Measurements from ENCODE around the gene MYDGF.

DNA sequence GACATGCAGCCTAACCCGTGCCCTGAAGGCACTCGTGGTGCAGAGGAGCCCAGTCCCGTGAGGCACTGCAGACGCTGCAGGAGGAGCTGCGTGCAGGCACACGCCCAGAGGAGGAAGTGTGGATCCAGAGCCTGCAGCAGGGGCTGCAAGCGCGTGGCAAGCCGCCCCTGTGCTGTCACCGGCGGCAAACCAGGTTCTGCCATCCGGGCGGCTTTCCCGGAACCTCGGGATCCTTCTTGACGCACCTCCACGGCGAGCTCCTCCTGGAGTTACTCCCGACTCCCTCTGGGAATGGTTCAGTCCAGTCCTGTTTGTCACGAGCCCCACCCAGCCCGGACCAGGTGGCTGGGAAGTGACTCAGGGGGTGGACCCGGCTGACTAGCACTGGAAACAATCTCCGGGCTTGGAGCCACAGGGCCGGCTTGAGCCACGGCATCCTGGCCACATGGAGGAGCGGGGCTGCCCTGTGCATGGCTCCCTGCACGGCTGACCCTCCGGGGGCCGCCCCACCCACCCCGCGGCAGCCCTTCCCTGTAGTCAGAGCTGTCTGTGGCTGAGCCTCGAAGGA lies 43.3 kb upstream of the MYDGF start:
- TF ChIP-seq, protein P1, sequence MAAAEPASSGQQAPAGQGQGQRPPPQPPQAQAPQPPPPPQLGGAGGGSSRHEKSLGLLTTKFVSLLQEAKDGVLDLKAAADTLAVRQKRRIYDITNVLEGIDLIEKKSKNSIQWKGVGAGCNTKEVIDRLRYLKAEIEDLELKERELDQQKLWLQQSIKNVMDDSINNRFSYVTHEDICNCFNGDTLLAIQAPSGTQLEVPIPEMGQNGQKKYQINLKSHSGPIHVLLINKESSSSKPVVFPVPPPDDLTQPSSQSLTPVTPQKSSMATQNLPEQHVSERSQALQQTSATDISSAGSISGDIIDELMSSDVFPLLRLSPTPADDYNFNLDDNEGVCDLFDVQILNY (CRISPR knock-in tag; IDR thresholded peaks at IDR 0.05): no peak
- TF ChIP-seq, protein P2, sequence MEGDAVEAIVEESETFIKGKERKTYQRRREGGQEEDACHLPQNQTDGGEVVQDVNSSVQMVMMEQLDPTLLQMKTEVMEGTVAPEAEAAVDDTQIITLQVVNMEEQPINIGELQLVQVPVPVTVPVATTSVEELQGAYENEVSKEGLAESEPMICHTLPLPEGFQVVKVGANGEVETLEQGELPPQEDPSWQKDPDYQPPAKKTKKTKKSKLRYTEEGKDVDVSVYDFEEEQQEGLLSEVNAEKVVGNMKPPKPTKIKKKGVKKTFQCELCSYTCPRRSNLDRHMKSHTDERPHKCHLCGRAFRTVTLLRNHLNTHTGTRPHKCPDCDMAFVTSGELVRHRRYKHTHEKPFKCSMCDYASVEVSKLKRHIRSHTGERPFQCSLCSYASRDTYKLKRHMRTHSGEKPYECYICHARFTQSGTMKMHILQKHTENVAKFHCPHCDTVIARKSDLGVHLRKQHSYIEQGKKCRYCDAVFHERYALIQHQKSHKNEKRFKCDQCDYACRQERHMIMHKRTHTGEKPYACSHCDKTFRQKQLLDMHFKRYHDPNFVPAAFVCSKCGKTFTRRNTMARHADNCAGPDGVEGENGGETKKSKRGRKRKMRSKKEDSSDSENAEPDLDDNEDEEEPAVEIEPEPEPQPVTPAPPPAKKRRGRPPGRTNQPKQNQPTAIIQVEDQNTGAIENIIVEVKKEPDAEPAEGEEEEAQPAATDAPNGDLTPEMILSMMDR (IDR thresholded peaks at IDR 0.05): no peak
- TF ChIP-seq, protein P3, sequence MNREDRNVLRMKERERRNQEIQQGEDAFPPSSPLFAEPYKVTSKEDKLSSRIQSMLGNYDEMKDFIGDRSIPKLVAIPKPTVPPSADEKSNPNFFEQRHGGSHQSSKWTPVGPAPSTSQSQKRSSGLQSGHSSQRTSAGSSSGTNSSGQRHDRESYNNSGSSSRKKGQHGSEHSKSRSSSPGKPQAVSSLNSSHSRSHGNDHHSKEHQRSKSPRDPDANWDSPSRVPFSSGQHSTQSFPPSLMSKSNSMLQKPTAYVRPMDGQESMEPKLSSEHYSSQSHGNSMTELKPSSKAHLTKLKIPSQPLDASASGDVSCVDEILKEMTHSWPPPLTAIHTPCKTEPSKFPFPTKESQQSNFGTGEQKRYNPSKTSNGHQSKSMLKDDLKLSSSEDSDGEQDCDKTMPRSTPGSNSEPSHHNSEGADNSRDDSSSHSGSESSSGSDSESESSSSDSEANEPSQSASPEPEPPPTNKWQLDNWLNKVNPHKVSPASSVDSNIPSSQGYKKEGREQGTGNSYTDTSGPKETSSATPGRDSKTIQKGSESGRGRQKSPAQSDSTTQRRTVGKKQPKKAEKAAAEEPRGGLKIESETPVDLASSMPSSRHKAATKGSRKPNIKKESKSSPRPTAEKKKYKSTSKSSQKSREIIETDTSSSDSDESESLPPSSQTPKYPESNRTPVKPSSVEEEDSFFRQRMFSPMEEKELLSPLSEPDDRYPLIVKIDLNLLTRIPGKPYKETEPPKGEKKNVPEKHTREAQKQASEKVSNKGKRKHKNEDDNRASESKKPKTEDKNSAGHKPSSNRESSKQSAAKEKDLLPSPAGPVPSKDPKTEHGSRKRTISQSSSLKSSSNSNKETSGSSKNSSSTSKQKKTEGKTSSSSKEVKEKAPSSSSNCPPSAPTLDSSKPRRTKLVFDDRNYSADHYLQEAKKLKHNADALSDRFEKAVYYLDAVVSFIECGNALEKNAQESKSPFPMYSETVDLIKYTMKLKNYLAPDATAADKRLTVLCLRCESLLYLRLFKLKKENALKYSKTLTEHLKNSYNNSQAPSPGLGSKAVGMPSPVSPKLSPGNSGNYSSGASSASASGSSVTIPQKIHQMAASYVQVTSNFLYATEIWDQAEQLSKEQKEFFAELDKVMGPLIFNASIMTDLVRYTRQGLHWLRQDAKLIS (CRISPR knock-in tag; IDR thresholded peaks at IDR 0.05; ENCODE audit: borderline replicate concordance): no peak

All from WTC11 (cell line).